Pancreas (tissue), 10 donors: ENCODE data around the gene AURKA. TPM values are rescaled to one million over a fixed set of nuclear protein-coding genes. Genes with fewer than 3 reads are reported as not detected.
A peak's percentile ranks its signal among the peaks of the same experiment; 100 is the strongest.
"Not testable (repeated sequence)": the region's sequence is repeated elsewhere in the genome, so short reads cannot be mapped to it uniquely, and the experiment has no call there.

Source experiments
- ATAC-seq, 4 donors: fragments of 200-7000 bp; cut with Tn5 transposase; one replicate each; pipeline versions ENCODE4 v1.8.0 to v1.9.1; 2020; ENCODE audit warnings: mild to moderate bottlenecking in 4 of 4, moderate library complexity in 4 of 4
- DNase-seq, 6 donors: peaks; one replicate each; pipeline ENCODE4 v3.0.0-alpha.2; 2020
- FAIRE-seq: peaks from 2 replicates; lab custom pipeline; 2012; peaks lifted over from hg19 to GRCh38; lab: Jason Lieb, UNC
- H3K27ac ChIP-seq, 4 donors: fragments of 200-600 bp; sonication (generic); 1 replicate in 3 of 4; 2 replicates in 1 of 4; pipeline versions ENCODE4 v1.5.0 to v1.8.0; 2020
- H3K27me3 ChIP-seq, 4 donors: fragments of 200-600 bp; one replicate each; pipeline ENCODE4 v1.8.0; 2021
- H3K36me3 ChIP-seq, 3 donors: fragments of 200-600 bp; sonication (generic) in 1 of 3; one replicate each; pipeline versions ENCODE4 v1.5.0 to v1.8.0; 2020 to 2021
- H3K4me1 ChIP-seq, 3 donors: fragments of 200-600 bp; one replicate each; pipeline ENCODE4 v1.8.0; 2021
- H3K4me3 ChIP-seq, 4 donors: fragments of 200-600 bp; sonication (generic) in 2 of 4; one replicate each; pipeline versions ENCODE4 v1.5.0 to v1.8.0; 2020 to 2021
- H3K9me3 ChIP-seq, 4 donors: fragments of 200-600 bp; one replicate each; pipeline ENCODE4 v1.8.0; 2021
- CTCF ChIP-seq, 4 donors: fragments of 200-600 bp; sonication (generic) in 3 of 4; IDR thresholded peaks; one replicate each; pipeline versions ENCODE4 v1.5.0 to v1.8.0; 2021; ENCODE audit warnings: antibody characterized with exemption in 4 of 4
- WGBS, 2 donors: extraction: QIAGEN DNeasy Blood & Tissue Kit; methylation state at CpG; one replicate each; pipeline ENCODE4 v1.1.7; 2013; 5-methylcytosine and 5-hydroxymethylcytosine counted together
- intact Hi-C, 3 donors: fragments of 100-400 bp; cut with DNase I; formaldehyde crosslinking; loops; one replicate each; pipeline versions ENCODE4 v1.11.1 to v1.14.2; 2022
- polyA plus RNA-seq, 2 donors: library from polyadenylated mRNA; stranded (reverse); fragments of 200-250 nt; gene quantifications; one replicate each; pipeline ENCODE4 v1.2.3, GENCODE V29; 2013
- total RNA-seq, 6 donors: library from RNA; stranded (reverse); fragmentation: NEBNext Ultra II Directional in 4 of 6; extraction: Animal tissue kit (Norgen Biotek cat#: 25700) in 4 of 6; gene quantifications; one replicate each; pipeline versions ENCODE4 v1.2.1 to v1.2.4, GENCODE V29; 2021 to 2023
- donor health status: healthy with polysubstance abuse.
- donor health status: DM: no; HTN: no; CAD: no; lungs with moderate emphysema.
- donor health status: DM: no; HTN: no; CAD: no.
- donor health status: control.
- donor health status: control.
- donor health status: Bipolar disorder and iron deficiency.
- donor health status: DM: yes; HTN: yes; CAD: no.
- donor health status: DM: no; HTN: no; CAD: no.
- donor health status: DM: no; HTN: no; CAD: no.
- donor health status: DM: yes; HTN: yes; CAD: no.

The AURKA gene
- total and polyA plus RNA-seq, 8 donors = 0.51 to 1.9 (median 0.91) TPM

DNA sequence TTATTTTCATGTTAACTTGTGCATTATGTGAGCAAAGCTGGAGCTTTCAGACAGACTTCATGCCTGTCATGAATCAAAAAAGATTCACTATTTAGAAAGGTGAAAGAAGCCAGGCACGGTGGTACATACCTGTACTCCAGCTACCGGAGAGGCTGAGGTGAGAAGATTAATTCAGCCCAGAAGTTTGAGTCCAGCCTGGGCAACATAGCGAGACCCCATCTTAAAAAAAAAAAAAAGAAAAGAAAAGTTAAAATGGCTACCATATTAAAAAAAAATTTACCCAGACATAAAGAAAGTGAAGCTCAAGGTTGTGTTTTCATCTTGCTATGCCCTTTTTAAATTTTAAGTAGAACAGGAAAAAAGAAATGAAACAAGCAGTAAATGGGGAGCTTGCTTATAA is 20.9 kb upstream of the AURKA start:
- H3K27ac ChIP-seq = peak overlapping the region in 2 of 4 donors; percentile 44 to 51
- peaks cover 0 to 9% (median 1%) of the 10 kb centered on the region in 3 donors for H3K36me3 ChIP-seq
- no peak for ATAC-seq
- TF ChIP-seq CTCF (IDR thresholded peaks at IDR 0.05) = no peak
- H3K27me3 ChIP-seq = no peaks in the 10 kb centered on the region
- H3K9me3 ChIP-seq = no peaks in the 10 kb centered on the region
- peak overlapping the region in 1 of 4 donors; percentile 17 for H3K4me3 ChIP-seq
- WGBS, 2 donors = 98 to 100% methylated on average over 3 of the region's 3 CpGs
- FAIRE-seq = no peak
- no peak for DNase-seq
- intact Hi-C loops = no loop called here
- no peaks in the 10 kb centered on the region for H3K4me1 ChIP-seq

DNA sequence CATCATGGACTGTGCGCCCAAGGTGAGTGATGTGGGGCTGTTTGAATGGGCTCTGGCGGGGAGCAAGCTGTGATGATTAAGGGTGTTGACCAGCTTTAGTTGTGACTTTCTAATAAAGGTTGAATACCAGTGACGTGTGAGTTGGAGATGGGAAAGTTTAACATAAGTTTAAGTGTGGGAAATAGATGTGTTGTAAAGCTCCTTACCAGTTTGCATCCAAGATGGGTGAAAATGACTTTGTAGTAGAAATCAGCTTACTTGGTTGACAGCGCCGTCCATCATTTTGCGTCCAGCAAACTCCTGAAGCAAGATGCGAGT is 20.4 kb upstream of the AURKA start:
- Histone ChIP-seq H3K36me3 (peaks cover 0 to 14% (median 3%) of the 10 kb centered on the region in 3 donors), H3K27me3 (no peaks in the 10 kb centered on the region), H3K9me3 (no peaks in the 10 kb centered on the region), H3K4me3 (peak overlapping the region in 1 of 4 donors; percentile 17), H3K4me1 (no peaks in the 10 kb centered on the region), H3K27ac (peak overlapping the region in 2 of 4 donors; percentile 44 to 51)
- no peak for DNase-seq
- FAIRE-seq = no peak
- ATAC-seq = no peak
- intact Hi-C loops = no loop called here
- no peak for TF ChIP-seq CTCF (IDR thresholded peaks at IDR 0.05)
- 94 to 95% methylated on average over 7 of the region's 7 CpGs for WGBS, 2 donors

DNA sequence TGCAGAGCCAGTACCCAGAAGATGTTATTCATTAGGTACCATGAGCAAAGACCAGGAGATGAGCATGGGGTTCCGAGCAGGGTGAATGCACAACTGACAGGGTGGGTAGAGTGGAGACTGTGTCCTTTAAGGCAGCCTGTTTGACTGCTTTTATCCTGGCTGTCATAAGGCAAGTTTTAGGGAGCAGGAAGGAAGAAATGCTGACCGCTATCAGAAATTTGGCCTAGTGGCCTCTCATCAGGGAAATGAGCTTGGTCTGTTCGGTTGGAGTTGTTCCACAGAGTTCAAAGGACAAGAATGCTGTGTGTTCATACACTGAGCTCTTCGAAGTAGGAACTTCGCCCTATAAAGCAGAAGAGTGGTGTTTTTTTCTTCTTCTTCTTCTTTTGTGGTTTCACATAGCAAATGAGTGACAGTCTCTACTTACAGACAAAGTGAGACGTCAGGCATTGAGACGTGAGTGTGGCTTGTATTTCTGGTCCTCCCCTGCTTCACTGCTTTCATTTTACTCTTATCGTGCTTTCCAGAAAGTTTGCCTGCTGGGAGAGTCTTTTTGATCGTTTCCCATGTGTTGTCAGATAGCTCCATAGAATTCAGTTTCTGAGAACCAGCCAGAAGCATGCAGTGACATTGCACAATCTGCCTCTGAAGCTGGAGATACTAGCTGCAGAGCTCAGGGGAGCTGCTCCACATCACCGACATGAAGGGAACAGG is 19.9 kb upstream of the AURKA start, which contains the start of gene CASS4:
Gene CASS4 (plus strand): TSS at position 502 of the 714 bp plus-strand sequence. CDS start 199 bp downstream, at position 701.
- H3K9me3 ChIP-seq = no peaks in the 10 kb centered on the region
- H3K27ac ChIP-seq = peak within 1 kb of the TSS in 2 of 4 donors; percentile 44 to 51
- ATAC-seq (peak in 3 of 4 donors; percentile 50 to 82 (median 81)), DNase-seq (no peak), FAIRE-seq (no peak)
- 70 to 78% methylated on average over 10 of the region's 10 CpGs for WGBS, 2 donors
- no peaks in the 10 kb centered on the region for H3K4me1 ChIP-seq
- no peaks in the 10 kb centered on the region for H3K27me3 ChIP-seq
- no peak for TF ChIP-seq CTCF (IDR thresholded peaks at IDR 0.05)
- peaks cover 0 to 18% (median 3%) of the 10 kb centered on the region in 3 donors for H3K36me3 ChIP-seq
- intact Hi-C loops = no loop called here
- peak within 1 kb of the TSS in 1 of 4 donors; percentile 17 for H3K4me3 ChIP-seq

DNA sequence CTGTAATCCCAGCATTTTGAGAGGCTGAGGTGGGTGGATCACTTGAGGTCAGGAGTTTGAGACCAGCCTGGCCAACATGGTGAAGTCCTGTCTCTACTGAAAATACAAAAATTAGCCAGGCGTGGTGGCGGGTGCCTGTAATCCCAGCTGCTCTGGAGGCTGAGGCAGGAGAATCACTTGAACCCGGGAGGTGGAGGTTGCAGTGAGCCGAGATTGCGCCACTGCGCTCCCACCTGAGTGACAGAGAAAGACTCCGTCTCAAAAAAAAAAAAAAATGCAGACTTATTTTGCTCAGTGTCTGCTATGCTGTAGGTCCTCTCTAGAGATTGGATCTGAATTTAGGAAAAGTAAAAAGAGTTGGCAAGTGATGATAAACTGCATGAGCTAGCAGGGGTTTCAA is 19.3 kb upstream of the AURKA start:
- H3K4me1 ChIP-seq, FAIRE-seq, H3K4me3 ChIP-seq, H3K9me3 ChIP-seq, DNase-seq, intact Hi-C loops, H3K27me3 ChIP-seq, ATAC-seq: not testable (repeated sequence)
- Histone ChIP-seq H3K27ac (peak overlapping the region in 2 of 4 donors; percentile 44 to 51), H3K36me3 (peaks cover 0 to 22% (median 9%) of the 10 kb centered on the region in 3 donors)
- 94 to 95% methylated on average over 7 of the region's 7 CpGs for WGBS, 2 donors

DNA sequence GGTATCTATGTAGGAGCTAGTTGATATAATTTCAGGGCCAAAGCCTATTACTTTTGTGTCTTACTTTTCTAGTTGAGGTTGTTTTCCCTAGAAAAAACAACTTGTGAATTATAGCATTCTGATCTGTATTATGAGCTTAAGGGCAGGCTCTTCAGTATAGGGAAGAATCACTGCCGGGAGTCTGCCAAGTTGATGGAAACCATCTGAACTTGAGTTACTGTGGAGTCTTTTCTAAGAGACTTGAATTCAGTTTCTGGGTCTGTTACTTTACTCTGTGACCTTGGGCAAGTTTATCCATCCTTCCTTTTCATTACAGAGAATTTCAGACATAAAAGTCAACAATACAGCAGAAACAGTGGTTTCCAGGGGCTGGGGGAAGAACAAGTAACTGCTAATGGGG is 17.9 kb upstream of the AURKA start:
- ATAC-seq (no peak), DNase-seq (no peak), FAIRE-seq (no peak)
- no peaks in the 10 kb centered on the region for H3K4me1 ChIP-seq
- peaks cover 0 to 32% (median 16%) of the 10 kb centered on the region in 3 donors for H3K36me3 ChIP-seq
- no peak overlapping the region for H3K27ac ChIP-seq
- intact Hi-C loops = no loop called here
- WGBS, 2 donors = 42 to 91% methylated on average over 1 of the region's 1 CpG
- H3K9me3 ChIP-seq = no peaks in the 10 kb centered on the region
- H3K27me3 ChIP-seq = no peaks in the 10 kb centered on the region
- TF ChIP-seq CTCF (IDR thresholded peaks at IDR 0.05) = no peak
- no peak overlapping the region for H3K4me3 ChIP-seq
